NCI-H2171 (cell line): Measurements from ENCODE around the gene ELK3.

ENCODE experiments used
- DNase-seq: peaks from one replicate; lab custom pipeline; 2025; lab: John Stamatoyannopoulos, UW

The ELK3 gene

GRCh38 chr12:96258104-96258961 is 64.2 kb downstream of the ELK3 start:
- peak; percentile 78 for DNase-seq

GRCh38 chr12:96260231-96260630 is 66.1 kb downstream of the ELK3 start:
- no peak for DNase-seq

- DNase-seq, result no peak
Measured at GRCh38 chr12:96260644-96261043, 66.5 kb downstream of the ELK3 start.

- no peak for DNase-seq
Measured at GRCh38 chr12:96261557-96261956, 67.4 kb downstream of the ELK3 start.

GRCh38 chr12:96263449-96263902 is 69.3 kb downstream of the ELK3 start:
- no peak for DNase-seq

GRCh38 chr12:96265400-96265799 is 71.2 kb downstream of the ELK3 start:
- no peak for DNase-seq

GRCh38 chr12:96265836-96266235 is 71.7 kb downstream of the ELK3 start:
- DNase-seq, result no peak

- DNase-seq, result no peak
Measured at GRCh38 chr12:96266238-96266637, 72.1 kb downstream of the ELK3 start.

GRCh38 chr12:96271469-96272199 is 77.5 kb downstream of the ELK3 start:
- DNase-seq, result no peak

GRCh38 chr12:96274331-96274730 is 80.2 kb downstream of the ELK3 start:
- DNase-seq, result no peak

- no peak for DNase-seq
Measured at GRCh38 chr12:96285158-96285557, 91.0 kb downstream of the ELK3 start.

- DNase-seq, result no peak
Measured at GRCh38 chr12:96289067-96289466, 94.9 kb downstream of the ELK3 start.

- DNase-seq, result no peak
Measured at GRCh38 chr12:96293093-96293492, 98.9 kb downstream of the ELK3 start.

- DNase-seq, result no peak
Measured at GRCh38 chr12:96294831-96295230, 100.7 kb downstream of the ELK3 start.

GRCh38 chr12:96295532-96296160 is 101.5 kb downstream of the ELK3 start:
- no peak for DNase-seq

GRCh38 chr12:96297504-96297903 is 103.3 kb downstream of the ELK3 start:
- no peak for DNase-seq

- no peak for DNase-seq
Measured at GRCh38 chr12:96300064-96300463, 105.9 kb downstream of the ELK3 start.

- no peak for DNase-seq
Measured at GRCh38 chr12:96301732-96302131, 107.6 kb downstream of the ELK3 start.

GRCh38 chr12:96302687-96303310 is 108.6 kb downstream of the ELK3 start:
- DNase-seq, result no peak

GRCh38 chr12:96303653-96304052 is 109.5 kb downstream of the ELK3 start:
- DNase-seq, result no peak

GRCh38 chr12:96305665-96306064 is 111.5 kb downstream of the ELK3 start:
- no peak for DNase-seq

GRCh38 chr12:96308881-96309280 is 114.7 kb downstream of the ELK3 start:
- no peak for DNase-seq
